SKM-1 treated with dmso at 0.1 percent for 144 hours (cell line): ENCODE measurements around the gene CHST12.

Source experiments
- DNase-seq: peaks from one replicate; lab custom pipeline; 2025; ENCODE audit not compliant: unreplicated experiment; lab: John Stamatoyannopoulos, UW

The CHST12 gene

DNA sequence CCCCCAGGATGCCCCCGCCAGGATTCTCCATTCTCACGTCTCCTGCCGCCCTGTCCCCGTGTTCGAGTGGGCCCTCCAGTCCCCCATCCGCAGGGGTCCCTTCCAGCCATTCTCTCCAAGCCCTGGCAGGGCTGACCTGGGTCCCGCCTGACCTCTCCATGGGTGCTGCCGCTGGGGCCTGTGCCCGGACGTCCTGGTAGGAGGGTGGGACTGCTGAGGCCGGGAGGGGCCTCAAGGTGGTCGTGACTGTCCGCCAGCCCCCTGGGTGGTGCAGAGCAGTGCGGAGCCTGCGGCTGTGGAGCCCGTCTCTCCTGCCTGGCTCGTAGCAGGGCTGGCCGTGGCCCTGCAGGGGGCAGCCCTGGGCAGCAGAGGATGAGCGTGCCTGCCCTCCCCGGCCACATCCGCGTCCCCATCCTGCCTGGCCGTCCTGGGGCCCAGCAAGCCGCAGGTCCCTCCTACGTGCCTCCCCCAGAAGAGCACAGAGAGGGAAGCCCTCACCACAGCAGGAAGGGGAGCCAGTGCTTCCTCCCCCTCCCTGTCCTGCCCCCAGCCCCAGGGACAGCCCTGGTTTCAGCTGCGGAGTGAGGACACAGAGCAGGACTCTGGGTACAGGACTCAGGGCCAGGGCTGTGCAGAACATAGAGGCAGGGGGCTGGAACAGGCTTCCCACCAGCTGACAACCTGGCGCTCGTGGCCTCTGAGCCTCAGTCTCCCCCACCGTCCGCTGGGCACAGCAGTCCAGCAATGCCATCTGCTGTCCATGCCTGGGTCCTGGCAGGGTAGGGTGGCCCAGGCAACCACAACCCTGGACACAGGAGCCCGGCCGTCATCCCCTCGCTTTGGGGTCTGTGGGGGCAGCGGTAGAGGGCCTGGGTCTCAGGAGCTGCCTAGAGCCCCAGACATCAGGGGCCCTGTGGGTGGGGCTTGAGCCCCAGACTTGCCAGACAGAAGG lies 74.3 kb downstream of the CHST12 start:
- peak; percentile 85 for DNase-seq

DNA sequence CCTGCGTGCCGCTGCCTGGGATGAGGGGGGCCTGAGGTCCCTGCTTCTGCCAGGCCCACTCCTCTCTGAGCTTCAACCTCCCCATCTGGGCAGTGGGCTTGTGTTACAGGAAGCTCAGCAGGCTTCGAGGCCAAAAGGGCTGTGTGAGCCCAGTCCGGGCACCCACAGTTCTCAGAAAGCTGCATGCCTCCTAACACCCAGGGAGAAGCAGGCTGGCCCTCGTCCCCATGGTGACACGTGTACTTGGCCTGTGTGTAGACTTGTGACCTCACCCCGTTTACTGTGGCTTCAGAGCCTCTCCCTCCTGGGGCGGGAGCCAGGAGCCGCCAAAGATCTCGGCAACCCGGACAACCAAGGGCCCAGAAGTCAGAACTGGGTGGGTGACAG lies 75.0 kb downstream of the CHST12 start:
- DNase-seq, result no peak

DNA sequence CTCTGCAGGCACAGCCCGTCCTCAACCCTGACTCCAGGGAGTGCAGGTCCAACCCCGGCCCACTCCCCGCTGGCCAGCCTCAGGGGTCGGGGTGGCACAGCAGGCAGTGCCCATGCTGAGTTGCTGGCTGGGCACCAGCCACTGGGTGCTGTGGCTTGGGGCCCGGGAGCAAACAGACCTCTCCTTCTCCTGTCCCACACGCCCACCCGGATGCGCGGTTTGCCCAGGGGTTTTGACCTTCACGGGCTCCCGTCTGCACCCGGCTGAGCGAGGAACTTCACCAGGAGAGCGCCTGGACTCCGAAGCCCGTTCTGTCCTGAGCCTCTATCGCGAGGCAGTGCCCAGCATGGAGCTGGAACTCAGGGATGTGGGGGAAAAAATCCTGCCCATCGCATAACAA lies 75.4 kb downstream of the CHST12 start:
- DNase-seq, result no peak

DNA sequence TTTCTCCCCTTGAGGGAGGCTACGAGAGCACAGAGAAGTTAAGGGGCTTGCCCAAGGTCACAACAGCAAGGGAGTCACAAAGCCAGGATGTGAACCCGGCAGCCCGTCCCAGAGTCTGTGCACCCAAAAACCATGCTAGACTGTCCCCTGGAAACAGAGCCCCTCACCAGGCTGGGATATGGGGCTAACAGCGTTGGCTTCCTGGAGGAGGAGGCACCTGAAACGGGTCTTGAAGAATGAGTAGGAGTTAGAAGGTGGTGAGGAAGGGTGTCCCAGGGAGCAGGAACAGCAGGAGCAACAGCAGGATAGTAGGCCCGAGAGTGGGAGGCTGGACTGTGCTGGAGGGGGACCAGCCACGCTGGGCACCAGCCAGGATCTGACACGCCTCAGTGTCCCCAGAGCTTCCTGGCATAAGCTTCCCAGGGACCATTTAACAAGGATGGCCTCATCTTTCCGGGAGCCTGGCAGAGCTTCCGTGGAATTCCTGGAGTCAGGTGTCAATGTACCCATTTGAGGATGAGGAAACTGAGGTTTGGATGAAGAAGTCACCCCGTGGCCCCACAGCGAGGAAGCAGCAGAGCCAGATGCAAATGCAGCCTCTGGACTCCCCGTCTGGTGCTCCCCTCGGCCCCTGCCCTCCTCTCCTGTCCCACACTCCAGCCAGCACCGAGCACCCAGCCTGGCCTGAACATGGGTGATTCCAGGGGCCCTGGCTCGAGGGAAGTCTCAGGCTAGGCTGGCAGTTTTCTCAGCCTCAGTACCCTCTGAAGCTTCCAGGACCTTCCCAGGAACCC lies 76.1 kb downstream of the CHST12 start:
- no peak for DNase-seq

DNA sequence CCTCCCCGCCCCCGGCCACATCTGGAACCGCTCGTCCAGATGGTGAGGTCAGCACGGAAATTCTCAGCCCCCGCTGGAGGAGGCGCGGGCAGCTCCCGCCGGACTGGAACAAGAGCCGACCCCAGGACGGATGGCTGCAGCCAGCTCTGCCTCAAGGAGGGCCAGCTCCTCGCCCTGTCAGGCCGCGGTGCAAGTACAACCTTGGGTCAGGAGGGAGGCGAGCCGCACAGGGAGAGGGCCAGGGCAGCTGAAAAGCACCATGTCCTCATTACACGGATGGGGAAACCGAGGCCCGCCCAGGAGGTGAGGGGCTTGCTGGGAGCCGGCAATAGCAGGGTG lies 76.6 kb downstream of the CHST12 start:
- DNase-seq, result no peak

DNA sequence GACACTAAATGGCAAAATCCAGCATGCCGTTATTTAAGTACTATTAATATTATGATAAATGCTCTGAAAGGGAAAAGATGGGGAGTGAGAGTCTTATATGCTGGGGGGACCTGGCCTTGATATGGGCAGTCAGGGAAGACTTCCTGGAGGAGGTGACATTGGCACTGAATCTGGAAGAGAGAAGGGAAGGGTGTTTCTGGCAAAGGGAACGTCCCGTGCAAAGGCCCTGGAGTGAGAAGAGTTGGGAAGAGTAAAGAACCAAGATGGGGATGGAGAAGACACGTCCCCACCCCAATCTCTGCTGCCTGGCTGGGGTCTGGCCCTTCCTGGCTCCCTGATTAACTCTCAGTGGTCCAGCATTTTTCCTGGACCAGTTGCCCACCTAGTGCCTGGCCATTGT lies 77.8 kb downstream of the CHST12 start:
- no peak for DNase-seq

DNA sequence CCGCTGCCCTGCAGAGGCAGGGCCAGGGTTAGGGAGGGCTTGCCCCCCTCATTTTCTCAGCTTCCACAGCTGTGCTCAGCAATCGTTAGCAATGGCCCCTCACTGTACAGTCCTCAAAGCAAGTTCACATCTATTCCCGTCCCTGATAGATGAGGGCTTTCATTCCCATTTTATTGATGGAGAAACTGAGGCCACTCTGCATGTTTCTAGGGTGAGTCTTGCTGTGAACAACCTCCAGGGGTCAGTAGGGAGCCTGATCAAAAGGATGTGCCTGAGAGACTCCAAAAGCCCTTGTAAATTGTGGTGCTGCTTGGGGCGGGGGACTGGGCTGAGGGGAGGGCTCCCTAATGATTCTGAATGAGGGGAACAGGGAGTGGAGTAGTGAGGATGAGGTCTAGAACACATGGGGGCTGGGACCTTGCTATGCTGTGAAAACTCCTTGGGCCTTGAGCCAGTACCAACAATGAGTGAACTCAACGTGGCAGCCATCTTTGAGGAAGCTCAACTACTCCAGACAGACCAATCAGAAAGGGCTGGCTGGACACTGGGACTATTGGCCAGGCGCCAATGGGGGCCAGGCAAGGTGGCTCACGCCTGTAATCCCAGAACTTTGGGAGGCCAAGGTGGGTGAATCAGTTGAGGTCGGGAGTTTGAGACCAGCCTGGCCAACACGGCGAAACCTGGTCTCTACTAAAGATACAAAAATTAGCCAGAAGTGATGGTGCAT lies 79.5 kb downstream of the CHST12 start:
- DNase-seq, result no peak

DNA sequence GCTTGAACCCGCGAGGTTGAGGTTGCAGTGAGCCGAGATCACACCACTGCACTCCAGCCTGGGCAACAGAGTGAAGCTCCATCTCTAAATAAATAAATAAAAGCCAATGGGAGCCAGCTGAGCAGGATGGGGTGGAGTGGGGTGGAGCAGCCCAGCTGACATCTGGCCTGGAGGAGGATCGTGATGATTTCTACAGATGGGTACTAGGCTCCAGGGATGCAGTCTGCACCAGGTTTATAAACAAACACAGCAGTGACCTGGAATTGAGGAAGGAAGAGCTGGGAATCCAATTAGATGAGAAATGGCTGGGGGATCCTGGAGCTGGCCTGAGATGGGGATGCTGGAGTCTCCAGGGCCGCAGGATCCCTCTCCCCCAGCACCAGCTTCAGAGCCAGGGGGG lies 80.1 kb downstream of the CHST12 start:
- no peak for DNase-seq

DNA sequence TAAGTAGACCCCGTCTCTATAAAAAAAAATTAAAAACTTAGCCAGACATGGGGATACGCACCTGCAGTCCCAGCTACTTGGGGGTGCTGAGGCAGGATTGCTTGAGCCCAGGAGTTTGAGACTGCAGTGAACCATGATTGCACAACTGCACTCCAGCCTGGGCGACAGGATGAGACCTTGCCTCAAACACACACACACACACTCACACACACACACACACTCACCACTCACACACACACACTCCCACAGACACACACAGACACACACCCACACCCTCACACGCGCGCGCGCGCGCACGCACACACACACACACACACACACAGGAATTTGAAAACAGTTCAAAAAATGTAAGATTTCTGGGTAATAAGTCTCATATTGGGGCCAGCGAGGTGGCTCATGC lies 81.5 kb downstream of the CHST12 start:
- no peak for DNase-seq

DNA sequence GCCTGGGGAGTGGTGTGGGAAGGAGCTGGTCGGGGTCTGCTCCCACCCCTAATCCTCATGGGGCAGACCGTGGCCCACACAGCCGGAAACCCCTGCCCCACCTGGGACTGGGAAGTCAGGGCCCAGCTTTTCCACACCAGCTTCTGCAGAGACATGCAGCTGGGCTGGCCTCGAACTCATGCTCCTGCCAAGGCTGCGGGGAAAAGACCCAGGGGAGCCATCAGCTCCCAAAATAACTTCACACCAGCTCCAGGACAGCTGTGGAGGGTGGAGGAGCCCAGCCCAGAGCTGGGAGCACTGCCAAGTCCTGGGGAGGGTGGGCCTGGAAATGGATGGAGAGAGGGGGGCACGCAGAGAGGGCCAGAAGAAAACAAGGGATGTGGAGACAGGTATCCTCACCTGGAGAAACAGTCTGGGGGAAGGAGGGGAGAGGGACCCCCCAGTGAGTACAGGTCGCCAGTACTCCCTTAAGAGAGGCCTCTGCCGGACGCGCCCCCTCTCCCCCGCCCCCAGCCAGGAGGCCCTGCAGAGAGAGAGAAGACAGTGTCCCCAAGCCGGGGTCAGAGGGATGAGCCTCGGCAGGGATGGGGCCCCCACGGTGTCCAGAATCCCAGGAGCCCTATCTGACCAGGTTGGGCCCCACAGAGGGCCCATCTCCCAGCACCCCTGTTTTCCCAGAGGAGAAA lies 84.3 kb downstream of the CHST12 start:
- DNase-seq, result no peak

DNA sequence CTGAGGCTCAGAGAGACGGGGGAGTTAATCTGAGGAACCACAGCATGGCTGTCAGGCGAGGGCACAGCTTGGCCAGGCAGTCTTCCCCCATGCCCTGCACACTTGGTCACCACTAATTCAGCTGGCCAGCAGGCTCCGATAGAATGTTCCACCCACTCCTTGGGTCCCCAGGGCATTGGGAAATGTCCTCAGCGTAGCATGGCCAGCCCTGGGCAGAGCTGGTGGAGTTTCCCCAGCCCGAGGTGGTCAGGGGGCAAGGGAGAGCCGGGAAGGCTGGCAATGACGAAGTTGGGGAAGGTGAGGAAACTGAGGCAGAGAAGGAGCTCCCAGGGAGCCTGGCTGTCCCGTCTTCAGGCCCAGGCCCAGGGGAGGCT lies 84.8 kb downstream of the CHST12 start:
- DNase-seq, result no peak

DNA sequence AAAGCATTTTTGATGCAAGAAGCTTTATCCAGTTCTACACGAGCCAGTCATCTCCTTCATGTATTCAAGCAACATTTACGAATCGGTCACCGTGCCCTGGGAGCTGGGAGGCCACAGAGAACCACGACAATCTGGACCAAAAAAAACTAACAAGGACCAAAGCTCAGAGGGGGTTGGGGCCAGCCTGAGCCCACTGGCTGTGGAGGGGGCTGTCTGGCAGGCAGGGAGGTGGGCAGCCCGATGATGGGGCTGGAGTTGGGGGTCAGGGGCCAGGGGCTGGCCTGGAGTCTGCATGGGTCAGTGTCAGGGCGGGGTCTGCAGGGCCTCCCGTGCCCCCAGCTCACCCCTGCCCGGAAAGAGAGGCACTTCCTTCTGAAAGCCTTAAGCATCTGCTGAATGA lies 85.3 kb downstream of the CHST12 start:
- DNase-seq, result no peak

DNA sequence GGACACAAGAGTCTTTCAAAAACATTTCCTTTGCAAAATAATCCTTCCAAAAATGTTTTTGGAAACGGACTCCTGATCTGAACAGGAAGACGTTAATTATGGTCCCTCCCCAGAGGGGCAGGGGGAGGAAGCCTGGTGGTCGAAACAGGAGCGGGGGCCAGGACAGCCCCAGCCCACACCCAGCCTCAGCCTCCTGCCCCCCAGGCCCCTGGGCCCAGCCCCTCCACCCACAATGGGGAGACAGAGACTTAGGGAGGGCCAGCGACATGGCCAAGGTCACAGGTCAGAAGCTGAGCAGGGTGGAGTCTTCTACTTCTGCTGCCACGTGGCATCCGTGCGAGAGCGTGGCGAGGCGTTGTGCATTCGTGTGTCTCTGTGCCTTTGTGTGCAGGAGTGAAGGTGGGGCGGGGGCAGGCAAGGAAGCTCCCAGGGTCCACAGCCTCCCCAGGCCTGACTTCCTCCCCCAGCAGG lies 86.8 kb downstream of the CHST12 start:
- DNase-seq, result no peak

DNA sequence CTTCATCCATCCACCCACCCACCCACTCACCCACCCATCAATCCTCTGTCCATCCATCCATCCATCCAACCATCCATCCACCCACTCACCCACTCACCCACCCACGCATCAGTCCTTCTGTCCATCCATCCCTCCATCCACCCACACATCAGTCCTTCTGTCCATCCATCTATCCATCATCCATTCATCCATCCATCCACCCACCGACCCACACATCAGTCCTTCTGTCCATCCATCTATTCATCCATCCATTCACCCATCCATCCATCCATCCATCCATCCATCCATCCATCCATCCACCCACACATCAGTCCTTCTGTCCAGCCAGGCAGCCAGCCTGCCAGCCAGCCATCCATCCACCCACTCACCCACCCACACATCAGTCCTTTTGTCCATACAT lies 88.6 kb downstream of the CHST12 start:
- DNase-seq, result no peak

DNA sequence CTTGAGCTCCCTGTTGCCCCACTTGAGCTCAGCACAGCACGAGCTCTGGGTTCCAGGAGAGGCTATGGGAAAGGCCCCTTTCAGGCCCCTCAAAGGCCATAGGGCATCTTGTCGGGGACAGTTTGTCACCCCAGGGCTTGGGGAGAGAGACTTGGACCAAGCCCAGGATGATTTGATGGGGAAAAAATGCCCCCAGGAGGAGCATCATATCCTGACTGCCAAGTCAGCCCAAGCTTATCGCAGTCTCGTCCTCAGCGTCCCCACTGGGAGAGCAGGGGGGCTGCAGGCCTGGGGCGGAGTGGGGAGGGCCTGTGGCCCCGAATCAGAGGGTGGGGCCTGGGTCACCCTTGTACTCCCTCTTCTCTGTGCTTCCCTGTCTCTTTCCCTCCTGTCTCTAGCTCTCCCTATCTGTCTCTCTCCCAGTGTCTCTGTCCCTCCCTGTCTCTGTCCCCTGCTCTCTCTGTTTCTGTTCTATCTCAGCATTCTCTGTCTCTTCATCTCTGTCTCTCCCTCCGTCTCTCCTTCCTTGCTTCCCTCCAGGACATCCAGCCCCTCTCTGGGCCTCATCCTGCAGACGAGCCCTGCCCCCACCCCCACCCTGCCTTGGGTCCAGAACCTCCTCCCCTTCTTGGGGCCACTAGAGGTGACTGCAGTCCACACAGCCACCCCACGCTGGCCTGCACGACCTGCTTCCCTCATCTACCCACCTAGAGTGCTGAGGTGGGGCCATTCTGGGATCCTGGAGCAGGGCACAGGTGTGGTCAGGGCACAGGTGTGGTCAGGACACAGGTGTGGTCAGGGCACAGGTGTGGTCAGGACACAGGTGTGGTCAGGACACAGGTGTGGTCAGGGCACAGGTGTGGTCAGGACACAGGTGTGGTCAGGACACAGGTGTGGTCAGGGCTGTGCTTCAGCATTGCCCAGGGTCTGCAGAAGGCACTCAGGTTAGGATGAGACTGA lies 90.1 kb downstream of the CHST12 start:
- no peak for DNase-seq

DNA sequence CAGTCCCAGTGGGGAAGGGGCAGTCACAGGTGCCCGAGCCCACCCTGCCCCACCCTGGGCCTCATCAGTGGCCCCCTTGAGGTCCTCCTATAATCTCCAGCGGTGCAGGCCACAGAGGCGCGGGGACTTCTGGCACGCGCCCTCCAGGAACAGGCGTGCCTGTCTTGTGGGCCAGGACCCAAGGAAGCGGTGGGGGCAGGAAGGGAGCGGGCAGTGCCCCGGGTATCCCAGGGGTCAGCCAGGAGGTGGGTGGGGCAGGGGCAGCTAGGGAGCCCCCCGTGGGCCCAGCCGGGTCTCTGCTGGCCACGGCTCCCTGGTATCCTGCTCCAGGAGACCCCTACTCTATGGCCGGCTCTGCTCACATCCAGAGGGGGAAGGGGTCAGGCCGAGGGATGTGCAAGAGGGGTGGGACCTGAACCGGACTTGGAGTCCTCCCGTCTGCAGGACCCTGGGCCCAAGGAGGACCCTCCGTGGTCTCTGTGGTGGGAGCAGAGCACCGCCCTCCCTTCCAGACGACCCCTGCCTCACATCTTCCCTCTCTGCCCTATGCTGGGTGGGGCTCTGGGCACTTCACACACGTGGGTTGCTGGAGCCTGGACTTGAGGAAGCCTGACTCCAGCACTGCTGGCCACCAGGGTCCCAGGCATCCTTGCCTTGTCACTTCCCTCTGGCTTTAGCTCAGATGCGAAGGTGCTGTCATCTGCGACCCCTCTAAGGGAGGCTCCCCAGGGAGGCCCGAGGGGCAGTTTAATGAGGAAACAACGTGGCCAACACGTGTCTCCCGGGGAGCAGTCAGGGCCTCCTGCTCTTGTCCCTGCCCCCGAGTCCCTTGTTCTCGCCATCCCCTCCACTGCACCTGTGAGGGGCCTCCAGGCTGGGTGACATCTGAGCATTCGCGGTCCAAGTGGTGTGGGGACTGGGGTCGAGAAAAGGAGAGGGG lies 91.0 kb downstream of the CHST12 start:
- DNase-seq, result no peak

DNA sequence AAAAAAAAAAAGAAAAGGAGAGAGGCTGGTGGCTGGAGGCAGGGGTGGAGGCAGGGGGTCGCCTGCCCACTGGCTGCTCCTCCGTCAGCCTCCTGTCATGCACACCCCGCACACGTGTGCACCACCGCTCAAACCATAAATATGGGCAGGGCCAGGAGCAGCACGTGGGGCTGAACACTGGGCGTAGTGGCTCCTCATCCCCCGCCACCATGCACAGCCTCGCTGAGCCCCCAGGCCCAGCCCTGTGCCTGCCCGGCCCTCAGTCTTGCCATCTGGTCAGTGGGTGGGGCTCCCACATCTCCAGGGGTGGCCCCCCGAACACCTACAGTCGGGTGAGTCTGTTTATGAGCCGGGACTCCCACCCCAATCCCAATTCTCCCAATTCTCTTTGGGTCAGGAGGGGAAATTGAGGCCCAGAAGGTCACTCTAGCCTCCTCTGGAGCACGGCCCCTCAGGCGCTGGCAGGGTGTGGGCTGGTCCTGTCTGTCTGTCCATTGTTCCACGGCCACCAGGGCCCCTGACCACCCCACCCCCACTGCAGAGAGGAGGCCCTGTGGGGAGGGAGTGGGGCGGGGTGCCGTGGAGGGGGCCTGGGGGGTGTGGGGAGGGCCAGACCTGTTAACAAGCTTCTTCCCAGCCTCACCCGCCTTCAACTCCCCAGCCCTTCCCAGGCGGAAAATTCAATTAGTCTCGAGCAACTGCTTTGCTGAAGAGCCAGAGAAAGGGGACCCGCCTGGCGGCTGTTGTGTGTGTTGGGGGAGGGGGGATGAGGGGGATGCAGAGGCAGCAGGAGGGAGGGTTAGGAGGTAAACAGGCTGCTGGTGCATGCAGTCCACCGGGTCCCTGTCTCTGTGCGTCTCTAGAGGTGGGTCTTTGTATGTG lies 92.2 kb downstream of the CHST12 start:
- no peak for DNase-seq

DNA sequence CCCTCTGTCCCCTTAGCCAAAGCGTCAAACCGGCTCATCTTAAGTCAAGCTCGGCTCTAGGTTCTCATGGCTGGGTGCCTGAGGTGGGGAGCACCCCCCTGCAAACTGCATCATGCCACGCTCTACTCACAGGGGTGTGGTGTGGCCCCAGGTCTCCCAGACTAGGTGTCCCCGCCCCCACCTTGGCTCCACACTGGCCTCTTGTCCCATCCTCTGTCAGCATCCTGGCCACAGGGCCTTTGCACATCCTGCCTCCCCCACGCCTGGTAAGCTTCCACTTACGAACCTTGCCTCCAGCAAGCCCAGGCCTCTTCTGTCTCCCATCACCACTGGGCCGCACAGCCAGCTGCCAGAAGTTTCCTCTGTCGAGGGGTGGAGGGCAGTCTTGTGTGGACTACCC lies 93.0 kb downstream of the CHST12 start:
- no peak for DNase-seq
